ENCODE data around the gene RNU1-1.

Gene RNU1-1

DNA sequence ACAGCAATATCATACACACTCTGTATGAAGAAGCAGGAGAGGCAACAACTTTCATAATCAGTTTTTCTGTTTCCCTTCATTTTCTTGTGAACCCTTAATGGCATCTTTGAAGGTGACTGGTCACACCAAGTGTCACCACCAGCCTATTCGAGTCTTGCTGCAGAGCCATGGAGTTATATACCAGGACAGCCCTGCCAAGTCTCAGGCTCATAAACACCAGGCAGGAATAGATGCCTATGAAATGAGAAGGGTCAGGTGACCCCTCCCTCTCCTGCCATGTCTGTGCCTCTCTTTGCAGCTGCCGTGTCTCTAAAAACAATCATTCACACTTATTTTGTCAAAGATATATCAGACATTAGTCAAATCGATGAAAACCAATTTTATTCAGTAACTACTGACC, 45.5 kb downstream of the RNU1-1 start:
- no peak for DNase-seq (ENCODE audit: low read depth)
- TF ChIP-seq, protein P1, sequence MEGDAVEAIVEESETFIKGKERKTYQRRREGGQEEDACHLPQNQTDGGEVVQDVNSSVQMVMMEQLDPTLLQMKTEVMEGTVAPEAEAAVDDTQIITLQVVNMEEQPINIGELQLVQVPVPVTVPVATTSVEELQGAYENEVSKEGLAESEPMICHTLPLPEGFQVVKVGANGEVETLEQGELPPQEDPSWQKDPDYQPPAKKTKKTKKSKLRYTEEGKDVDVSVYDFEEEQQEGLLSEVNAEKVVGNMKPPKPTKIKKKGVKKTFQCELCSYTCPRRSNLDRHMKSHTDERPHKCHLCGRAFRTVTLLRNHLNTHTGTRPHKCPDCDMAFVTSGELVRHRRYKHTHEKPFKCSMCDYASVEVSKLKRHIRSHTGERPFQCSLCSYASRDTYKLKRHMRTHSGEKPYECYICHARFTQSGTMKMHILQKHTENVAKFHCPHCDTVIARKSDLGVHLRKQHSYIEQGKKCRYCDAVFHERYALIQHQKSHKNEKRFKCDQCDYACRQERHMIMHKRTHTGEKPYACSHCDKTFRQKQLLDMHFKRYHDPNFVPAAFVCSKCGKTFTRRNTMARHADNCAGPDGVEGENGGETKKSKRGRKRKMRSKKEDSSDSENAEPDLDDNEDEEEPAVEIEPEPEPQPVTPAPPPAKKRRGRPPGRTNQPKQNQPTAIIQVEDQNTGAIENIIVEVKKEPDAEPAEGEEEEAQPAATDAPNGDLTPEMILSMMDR (IDR thresholded peaks at IDR 0.05; ENCODE audit: control insufficient read depth, extremely low read depth, insufficient read depth), result no peak
- H3K4me3 ChIP-seq (ENCODE audit: low read depth, low read length), result no peak overlapping the region

DNA sequence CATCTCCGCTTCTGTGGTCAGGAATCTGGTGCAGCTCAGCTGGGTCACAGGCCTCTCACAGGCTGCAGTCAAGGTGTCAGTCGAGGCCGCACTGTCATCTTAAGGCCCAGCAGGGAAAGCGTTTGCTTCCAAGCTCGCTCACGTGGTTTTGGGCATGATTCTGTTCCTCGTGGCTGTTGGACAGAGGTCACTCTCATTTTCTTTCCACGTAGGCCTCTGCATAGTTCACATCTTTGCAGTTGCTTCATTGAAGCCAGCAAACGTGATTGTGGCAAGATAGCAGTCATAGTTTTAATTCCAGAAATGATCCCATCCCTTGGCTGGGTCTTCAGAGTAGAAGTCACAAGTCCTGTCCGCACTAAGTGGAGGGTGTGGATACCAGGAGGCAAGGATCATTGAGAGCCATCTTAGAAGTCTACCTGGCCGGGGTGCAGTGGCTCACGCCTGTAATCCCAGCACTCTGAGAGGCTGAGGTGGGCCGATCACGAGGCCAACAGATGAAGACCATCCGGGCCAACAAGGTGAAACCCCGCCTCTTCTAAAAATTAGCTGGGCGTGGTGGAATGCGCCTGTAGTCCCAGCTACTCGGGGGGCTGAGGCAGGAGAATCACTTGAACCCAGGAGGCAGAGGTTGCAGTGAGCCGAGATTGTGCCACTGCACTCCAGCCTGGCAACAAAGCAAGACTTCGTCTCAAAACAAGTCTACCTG, 49.0 kb downstream of the RNU1-1 start:
- TF ChIP-seq, protein P1 (IDR thresholded peaks at IDR 0.05; ENCODE audit: control insufficient read depth, extremely low read depth, insufficient read depth), result no peak
- DNase-seq (ENCODE audit: low read depth), result no peak
- H3K4me3 ChIP-seq (ENCODE audit: low read depth, low read length), result no peak overlapping the region
